IPS-11a (cell line): Measurements from ENCODE around the gene VKORC1L1.
"Not testable (repeated sequence)": the region's sequence is repeated elsewhere in the genome, so short reads cannot be mapped to it uniquely, and the experiment has no call there.

Experiments
- H3K4me3 ChIP-seq: one replicate; pipeline ENCODE4 v1.5.1; 2013; ENCODE audit warnings: low read depth, low read length, control low read depth

The VKORC1L1 gene

DNA sequence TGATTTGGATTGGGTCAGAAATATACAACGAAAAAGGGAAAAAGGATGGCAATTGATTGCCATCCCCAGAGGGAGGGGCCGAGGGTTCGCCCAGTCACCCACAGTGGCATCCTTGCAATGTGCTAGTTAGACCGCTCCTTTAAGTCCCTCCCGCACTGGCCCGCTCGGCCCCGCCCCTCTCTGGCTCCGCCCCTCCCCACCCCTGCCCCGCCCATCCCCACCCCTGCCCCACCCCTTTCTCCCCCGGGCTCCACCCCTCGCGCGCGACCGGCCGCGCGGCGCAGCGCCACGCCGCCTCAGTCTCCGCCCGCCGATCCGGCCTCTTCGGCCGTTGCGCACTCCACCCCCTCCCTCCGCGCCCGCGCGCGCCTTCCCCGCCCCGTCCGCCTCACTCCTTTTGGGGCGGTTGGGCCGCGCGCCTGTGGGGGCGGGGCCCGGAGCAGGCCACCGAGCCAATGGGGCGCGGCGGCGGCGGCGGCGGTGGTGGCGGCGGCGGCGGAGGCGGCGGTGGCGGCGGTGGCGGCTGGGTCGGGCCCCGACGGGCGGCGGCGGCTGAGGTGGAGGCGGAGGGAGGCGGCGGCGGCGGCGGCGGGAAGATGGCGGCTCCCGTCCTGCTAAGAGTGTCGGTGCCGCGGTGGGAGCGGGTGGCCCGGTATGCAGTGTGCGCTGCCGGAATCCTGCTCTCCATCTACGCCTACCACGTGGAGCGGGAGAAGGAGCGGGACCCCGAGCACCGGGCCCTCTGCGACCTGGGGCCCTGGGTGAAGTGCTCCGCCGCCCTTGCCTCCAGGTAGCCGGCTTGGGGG is at the start of gene VKORC1L1:
TSS of gene VKORC1L1 (plus strand) at position 299 of the 806 bp plus-strand sequence. CDS start at position 597, 298 bp downstream.
- H3K4me3 ChIP-seq, result peak within 1 kb of the TSS; percentile 67

DNA sequence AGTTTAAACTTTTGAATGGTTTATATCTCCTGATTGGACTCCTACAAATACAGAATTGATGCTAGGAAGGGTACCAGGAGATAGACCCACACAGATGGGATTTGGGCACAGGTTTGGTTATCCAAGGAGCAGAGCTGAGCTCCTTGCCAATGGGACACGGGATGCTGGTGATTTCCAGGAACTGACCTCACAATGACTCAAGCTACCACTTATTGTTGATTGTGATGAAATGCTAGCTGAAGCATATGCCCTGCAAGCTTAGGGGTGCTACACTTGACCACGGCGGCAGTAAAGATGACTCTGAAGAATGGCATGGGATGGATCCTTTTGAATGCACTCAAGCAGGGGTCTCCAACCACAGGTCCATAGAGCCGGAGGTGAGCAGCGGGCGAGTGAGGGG is 45.5 kb upstream of the VKORC1L1 start:
- H3K4me3 ChIP-seq, result no peak overlapping the region

DNA sequence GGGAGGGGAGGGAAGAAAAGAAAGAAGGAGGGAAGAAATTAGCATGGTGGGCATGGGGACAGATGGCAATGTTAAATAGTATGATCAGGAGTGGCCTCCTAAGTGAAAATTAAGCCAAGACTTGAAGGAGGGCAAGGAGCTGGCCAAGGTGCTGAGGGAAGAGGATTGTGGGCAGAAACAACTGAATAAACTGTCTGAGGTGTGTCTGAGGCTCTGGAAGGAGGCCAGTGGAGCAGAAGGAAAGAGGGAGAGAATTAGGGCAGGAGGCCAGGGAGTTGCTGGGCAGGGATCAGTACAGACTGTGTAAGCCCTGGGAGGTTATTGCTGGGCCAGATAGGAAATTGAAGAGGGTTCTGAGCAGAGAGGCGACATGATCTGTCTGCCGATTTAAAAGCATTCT is 40.6 kb upstream of the VKORC1L1 start:
- H3K4me3 ChIP-seq, result no peak overlapping the region

DNA sequence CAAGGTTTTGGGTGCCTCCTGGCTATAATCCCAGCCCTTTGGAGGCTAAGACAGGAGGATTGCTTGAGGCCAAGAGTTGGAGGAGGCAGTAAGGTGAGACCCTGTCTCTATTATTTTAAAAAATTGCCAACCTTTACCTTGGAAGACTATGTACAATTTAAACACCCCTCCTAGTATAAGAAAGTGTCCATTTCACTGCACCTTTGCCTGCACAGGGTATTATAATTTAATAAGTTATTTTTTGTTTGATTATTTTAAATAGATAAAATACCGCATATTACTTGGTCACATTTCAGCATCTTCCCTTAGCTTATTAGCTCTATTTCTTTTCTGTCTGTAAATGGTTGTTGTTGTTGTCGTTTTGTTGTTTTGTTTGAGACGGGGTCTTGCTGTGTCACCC is 36.2 kb upstream of the VKORC1L1 start:
- H3K4me3 ChIP-seq, result not testable (repeated sequence)

DNA sequence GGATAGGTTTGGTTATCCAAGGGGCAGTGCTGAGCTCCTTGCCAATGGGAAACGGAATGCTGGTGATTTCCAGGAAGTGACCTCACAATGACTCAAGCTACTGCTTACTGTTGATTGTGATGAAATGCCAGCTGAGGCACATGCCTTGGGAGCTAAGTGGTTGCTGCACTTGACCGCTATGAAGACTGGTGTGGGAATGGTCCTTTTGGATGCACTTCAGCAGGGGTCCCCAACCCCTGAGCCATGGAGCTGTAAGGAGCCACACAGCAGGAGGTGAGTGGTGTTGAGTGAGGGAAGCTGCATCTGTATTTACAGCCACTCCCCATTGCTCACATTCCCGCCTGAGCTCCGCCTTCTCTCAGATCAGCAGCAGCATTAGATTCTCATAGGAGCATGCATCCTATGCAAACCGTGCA is 35.3 kb upstream of the VKORC1L1 start:
- not testable (repeated sequence) for H3K4me3 ChIP-seq

DNA sequence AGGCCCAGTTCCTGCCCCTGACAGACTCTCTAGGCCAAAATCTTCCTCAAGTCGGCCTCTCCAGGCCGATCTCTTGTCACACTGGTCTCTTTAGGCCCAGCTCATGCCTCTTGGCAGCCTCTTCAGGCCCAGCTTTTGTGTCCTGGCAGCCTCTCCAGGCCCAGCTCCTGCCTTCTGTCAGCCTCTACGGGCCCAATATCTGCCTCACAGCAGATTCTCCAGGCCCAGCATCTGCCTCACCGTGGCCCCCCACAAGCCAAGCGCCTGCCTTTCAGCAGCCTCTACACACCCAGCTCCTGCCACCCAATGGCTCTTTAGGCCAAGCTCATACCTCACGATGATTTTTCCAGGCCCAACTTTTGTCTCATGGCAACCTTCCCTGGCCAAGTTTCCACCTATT is 33.0 kb upstream of the VKORC1L1 start:
- no peak overlapping the region for H3K4me3 ChIP-seq

DNA sequence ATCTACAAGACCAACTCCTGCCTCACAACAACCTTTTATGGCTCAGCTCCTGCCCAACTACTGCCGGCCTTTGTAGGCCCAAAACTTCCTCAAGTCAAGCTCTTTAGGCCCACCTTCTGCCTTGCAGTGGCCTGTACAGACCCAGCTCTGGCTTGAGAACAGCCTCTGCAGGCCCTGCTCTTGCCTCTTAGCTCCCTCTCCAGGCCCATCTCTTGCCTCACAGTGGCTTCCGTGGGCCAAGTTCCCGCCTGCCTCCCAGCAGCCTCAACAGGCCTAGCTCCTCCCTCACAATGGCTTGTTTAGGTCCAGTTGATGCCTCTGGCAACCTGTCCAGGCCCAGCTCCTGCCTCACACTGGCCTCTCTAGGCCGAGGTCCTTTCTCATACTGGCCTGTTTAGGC is 32.4 kb upstream of the VKORC1L1 start:
- no peak overlapping the region for H3K4me3 ChIP-seq

DNA sequence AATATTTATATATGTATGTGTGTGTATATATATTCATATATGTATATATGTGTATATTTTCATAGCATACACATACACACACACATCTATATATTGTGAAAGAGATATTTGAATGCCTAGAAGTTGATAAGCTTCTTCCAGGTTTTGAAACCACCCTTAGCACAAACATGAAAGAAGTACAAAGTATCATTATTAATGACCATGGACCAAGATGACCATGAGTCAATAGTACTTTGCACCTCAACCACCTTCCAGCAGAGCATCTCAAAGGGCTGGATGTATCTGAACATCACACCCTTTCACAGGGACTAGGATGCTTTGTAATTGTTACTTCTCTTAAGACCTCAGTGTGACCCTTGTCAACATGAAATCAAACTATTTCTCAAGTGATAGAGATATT is 29.3 kb upstream of the VKORC1L1 start:
- not testable (repeated sequence) for H3K4me3 ChIP-seq

DNA sequence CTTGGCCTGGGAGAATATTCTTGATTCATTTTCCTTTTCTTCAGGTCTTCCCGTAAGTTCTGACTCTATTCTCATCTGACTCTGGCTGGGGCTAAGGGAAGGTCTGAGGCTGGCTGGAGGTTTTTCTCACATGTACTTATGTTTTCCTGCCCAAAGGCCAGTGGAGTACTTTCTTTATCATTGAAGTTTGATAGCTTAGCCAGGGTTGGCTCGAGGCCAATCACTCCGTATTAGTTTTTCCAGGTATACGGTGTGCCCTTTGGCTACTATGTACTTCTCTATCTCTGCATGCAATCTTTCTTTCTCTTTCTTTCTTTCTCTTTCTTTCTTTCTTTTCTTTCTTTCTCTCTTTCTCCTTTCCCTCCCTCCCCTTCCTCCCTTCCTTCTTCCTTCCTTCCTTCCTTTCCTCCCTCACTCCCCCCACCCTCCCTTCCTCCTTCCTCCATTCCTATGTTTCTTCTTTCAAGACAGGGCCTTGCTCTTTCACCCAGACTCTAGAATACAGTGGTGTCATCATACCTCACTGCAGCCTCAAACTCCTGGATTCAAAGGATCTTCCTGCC is 26.8 kb upstream of the VKORC1L1 start:
- no peak overlapping the region for H3K4me3 ChIP-seq

DNA sequence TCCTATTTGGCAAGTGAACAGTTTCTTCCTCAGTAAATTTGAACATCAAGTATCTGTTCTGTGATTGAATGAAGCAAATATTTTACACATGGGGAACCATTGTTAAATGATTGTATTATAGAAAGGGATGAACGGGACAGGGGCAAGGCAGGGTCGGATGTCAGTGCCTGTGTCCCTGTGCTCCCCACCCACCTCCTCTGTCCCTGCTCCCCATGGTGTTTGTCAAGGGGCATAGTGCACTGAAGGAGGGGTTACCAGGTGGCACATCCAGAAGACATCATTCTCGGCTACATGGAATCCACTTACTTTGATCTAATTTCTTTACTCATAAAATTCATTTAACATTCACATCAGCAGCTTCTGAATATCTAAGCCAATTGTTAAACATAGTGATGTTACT is 19.4 kb upstream of the VKORC1L1 start:
- not testable (repeated sequence) for H3K4me3 ChIP-seq

DNA sequence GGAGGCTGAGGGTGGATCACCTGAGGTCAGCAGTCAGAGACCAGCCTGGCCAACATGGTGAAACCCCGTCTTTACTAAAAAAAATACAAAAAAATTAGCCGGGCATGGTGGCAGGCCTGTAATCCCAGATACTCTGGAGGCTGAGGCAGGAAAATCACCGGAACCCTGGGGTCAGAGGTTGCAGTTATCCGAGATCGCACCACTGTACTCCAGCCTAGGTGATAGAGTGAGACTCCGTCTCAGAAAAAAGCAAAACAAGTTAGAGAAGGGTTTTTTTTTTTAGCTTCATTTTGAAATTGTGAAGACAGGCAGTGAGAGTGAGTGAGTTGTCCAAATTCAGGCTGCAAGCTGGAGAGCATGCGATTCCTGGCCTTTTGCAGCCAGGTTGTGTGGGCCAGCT is 19.0 kb upstream of the VKORC1L1 start:
- not testable (repeated sequence) for H3K4me3 ChIP-seq

DNA sequence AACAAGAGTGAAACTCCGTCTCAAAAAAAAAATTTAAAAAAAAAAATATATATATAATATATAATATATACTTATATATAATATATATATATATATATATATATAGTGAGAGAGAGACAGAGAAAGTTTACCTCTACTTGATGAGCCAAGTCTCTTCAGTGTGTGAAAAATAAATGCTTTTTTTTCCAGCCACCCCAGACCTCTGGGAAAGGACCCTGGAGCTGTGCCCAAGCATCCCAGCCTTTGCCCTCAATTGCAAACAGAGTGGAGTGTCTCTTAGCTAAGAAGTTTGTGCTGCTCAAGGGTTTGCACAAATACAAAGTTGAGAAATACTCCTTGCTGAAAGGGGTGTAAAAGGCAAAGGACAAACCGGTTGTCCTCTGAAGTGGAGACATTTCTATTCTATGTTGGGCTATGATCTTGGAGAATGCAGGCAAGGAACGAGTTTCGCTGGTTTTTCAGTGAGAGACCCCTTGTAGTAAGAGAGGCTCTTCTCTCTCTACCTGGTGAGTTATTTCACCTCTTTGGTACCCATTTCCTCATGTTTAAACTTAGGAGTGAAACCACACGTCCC is 15.5 kb upstream of the VKORC1L1 start:
- not testable (repeated sequence) for H3K4me3 ChIP-seq

DNA sequence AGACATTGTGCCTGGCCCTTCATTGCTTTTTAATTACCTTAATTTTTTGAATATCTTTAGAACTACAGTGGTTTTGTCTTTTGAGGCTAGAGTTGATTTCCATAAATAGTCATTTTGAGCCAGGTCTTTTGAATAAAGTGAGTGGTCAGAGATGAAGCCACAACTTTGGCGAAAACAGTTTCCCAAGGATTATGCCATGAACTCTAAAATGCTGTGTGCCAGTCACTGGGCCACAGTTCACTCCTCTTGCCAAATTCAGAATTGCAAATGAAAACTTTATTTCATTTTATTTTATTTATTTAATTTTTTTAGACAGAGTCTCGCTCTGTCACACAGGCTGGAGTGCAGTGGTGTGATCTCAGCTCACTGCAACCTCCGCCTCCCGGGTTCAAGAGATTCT is 14.2 kb upstream of the VKORC1L1 start:
- H3K4me3 ChIP-seq, result not testable (repeated sequence)

DNA sequence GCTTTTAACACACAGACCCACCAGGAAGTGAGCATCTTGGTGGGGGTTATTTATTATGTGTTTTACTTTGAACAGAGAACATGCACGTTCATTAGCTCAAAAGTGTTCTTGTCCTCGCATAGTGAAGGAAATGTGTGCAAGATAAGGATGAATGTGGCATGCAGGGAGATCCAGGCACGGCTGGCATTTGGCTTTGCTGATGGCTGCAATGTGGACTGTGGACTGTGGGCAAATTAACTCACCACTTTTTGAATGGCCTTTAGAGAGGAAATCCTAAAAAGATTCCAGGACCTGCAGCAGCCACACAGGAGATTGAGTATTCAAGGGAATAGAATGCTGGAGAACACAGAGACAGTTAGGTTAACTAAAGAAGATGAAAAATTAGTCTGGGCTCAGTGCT is 6.6 kb upstream of the VKORC1L1 start:
- H3K4me3 ChIP-seq, result not testable (repeated sequence)

DNA sequence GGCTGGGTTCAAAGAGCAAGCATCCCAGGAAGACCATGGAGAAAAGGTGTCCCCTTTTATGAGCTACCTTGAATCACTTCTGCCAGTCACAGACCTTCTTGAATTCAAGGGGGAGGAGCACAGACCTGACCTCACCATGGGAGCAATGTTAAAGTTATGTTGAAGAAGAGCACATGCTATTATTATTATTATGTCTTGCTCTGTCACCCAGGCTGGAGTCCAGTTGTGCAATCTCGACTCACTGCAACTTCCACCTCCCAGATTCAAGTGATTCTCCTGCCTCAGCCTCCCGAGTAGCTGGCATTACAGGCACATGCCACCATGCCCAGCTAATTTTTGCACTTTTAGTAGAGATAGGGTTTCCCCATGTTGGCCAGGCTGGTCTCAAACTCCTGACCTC is 5.2 kb upstream of the VKORC1L1 start:
- H3K4me3 ChIP-seq, result not testable (repeated sequence)

DNA sequence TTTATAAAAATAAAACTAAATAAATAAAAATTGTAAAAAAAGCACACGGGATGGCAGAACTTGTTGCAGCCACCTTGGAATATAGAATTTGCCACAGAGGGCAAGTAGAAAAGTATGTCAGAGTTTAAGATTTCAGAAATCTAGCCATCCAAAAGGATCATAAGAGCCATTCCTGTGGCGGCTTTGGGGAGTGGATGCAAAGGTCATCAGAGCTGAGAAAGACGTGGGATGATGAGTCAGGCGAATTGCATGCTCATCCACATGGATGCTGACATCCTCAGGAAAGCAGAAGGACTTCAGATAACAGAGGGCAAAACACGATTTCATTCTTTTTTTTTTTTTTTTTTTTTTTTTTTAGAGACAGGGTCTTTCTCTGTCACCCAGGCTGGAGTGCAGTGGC is 3.6 kb upstream of the VKORC1L1 start:
- not testable (repeated sequence) for H3K4me3 ChIP-seq

DNA sequence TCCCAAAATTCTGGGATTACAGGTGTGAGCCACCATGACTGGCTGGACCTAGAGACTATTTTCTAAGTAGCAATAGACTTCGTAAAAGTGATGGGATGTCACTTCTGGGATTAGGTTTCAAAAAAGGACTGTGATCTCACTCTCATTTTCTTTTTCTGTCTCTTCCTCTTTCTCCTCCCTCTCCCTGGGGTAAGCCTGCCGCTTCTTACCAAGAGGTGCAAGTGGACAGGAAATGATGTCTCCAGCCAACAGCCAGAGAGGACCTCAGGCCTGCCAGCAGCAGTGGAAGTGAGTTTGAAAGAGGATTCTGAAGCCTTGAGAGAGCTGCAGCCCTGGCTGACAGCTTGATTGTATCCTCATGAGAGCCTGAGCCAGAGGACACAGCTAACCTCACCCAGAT is 1.4 kb upstream of the VKORC1L1 start:
- not testable (repeated sequence) for H3K4me3 ChIP-seq

DNA sequence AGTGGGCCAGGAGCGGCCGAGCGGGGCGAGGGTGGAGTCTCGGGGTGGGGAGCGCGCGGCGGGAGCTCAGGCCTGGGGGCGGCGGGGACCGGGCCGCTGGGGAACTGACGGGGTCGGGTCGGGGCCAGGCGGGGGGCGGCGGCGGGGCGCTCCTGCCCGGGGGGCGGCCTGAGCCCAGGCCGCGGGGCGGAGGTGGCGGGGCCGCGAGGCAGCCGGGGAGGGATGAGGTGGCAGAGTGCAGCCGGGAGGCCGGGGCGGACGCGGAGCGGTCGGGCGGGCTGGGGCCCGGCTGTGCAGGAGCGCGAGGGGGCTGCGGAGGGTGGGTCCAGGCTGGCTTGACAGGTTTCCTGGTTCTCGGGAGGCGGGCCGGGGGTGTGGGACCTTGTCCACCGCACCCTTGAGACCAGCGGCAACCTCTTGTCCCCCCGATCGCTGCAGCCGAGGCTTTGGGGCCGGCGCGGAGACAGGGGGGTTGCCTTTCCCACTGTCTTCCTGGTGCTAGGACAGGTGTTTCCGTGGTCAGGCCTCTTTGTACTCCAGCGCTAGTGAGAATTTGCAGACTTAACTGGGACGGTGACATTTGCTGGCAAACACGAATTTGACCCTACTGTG is 814 bp downstream of the VKORC1L1 start:
- peak overlapping the region; percentile 67 for H3K4me3 ChIP-seq

DNA sequence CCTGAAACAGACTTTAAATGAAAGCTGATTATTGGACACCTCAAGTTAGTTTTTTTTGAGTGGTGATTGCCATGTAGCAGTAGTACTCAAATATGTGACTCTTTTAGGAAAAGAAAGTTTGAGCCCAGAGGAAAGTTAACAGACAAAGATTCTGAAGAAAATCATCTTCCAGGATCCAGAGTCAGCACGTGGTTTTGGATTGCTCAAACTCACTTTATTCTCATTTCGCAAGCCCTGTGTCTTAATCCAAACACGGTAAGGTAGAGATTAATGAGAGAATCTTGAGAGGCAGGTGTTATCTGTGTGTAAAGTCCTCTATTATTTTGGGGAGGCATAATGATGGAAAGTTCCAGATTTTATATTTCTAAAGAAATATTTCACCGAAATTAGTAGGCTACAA is 2.8 kb downstream of the VKORC1L1 start:
- H3K4me3 ChIP-seq, result not testable (repeated sequence)

DNA sequence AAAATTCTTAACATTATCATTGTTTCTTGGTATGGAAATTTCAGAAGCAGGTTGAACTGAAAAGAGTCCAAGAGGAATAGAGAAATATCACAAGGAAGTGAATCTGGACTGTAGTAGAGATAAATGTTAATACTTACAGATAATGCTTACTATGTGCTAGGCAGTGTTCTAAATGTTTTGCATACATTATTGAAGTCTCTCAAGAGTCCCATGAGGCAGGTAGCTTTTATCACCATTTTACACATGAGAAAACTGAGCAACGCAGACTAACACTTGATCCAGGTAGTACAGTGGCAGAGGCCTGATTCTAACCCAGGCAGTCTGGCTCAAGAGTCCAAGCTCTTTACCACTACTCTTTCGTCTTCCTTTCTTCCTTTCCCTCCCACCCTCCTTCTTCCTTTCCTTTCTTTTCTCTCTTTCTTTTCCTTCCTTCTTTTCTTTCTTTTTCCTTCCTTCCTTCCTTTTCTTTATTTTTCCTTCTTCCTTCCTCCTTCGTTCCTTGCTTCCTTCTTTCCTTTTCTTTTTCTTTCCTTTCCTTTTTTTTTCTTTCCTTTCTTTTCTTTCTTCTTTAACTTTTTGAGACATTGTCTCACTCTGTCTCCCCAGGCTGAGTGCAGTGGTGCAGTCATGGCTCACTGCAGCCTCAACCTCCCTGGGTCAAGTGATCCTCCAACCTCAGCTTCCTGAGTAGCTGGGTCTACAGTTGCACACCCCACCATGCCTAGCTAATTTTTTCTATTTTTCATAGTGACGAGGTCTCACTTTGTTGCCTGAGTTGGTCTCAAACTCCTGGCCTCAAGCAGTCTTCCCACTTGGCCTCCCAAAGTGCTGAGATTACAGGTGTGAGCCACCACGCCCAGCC is 6.6 kb downstream of the VKORC1L1 start:
- not testable (repeated sequence) for H3K4me3 ChIP-seq

DNA sequence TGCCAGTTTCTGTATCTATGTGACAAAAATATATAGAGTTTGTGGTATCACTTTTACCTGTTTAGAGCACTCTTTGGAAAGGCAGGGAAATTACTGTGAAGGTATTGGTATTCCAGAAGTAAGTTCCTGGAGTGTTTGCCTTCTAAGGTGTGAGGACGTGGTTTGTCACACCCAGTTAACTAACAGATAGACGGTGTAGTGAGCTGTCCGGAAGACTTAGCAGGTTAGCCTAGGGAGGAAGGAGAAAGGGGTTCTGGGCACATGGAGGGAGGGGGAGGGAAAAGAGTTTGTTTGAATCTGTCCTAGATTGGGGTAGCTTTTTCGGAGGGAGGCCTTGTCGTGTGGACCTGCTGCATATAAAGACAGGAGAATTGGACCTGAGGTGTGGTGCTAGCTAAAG is 7.4 kb downstream of the VKORC1L1 start:
- H3K4me3 ChIP-seq, result not testable (repeated sequence)
